ENCODE results near the gene LINGO4.

Gene LINGO4

GRCh38 chr1:151813271-151813977 is 8.2 kb upstream of the LINGO4 start:
- TF ChIP-seq, protein P1, sequence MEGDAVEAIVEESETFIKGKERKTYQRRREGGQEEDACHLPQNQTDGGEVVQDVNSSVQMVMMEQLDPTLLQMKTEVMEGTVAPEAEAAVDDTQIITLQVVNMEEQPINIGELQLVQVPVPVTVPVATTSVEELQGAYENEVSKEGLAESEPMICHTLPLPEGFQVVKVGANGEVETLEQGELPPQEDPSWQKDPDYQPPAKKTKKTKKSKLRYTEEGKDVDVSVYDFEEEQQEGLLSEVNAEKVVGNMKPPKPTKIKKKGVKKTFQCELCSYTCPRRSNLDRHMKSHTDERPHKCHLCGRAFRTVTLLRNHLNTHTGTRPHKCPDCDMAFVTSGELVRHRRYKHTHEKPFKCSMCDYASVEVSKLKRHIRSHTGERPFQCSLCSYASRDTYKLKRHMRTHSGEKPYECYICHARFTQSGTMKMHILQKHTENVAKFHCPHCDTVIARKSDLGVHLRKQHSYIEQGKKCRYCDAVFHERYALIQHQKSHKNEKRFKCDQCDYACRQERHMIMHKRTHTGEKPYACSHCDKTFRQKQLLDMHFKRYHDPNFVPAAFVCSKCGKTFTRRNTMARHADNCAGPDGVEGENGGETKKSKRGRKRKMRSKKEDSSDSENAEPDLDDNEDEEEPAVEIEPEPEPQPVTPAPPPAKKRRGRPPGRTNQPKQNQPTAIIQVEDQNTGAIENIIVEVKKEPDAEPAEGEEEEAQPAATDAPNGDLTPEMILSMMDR (conservative IDR thresholded peaks at IDR 0.05) = no peak
- no peak overlapping the region for H3K27ac ChIP-seq

- TF ChIP-seq, protein P1 (conservative IDR thresholded peaks at IDR 0.05) = no peak
These were observed 6.0 kb upstream of the LINGO4 start for GRCh38 chr1:151811181-151811580.

DNA sequence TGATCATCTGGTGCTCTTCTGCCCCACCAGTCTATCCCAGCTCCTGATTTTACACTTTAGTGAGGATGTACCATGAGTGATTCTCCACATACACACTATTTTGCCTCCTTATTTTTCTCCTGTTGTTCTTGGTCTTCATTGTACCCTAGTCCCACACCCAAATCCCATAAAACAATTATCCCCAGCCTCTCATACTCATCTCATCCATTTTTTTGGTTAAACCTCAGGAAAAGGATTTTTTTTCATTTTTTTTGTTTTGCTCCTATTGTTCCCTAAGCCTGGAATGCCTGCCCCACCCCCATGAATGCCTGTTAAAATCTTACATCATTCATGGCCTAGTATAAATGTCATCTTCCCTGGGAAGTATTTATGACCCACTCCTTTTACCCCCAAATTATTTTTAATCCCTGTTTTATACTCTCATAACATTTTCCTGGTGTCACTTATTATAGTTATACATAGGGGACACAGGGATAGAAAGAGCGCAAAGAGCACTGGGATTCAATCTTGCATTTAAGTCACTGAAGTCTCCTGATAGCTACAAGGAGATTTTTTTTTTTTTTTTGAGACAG is 4.9 kb upstream of the LINGO4 start:
- TF ChIP-seq, protein P1 (conservative IDR thresholded peaks at IDR 0.05) = no peak

More at GRCh38 chr1:151811181-151811580, 6.0 kb upstream of the LINGO4 start:
- H3K27ac ChIP-seq = no peak overlapping the region

GRCh38 chr1:151809290-151809984 is 4.2 kb upstream of the LINGO4 start:
- TF ChIP-seq, protein P1 (conservative IDR thresholded peaks at IDR 0.05) = no peak
- no peak overlapping the region for H3K27ac ChIP-seq

More for the DNA sequence above, 4.9 kb upstream of the LINGO4 start:
- H3K27ac ChIP-seq = no peak overlapping the region

GRCh38 chr1:151807766-151808165 is 2.5 kb upstream of the LINGO4 start:
- TF ChIP-seq, protein P1 (conservative IDR thresholded peaks at IDR 0.05) = no peak
- H3K27ac ChIP-seq = no peak overlapping the region

DNA sequence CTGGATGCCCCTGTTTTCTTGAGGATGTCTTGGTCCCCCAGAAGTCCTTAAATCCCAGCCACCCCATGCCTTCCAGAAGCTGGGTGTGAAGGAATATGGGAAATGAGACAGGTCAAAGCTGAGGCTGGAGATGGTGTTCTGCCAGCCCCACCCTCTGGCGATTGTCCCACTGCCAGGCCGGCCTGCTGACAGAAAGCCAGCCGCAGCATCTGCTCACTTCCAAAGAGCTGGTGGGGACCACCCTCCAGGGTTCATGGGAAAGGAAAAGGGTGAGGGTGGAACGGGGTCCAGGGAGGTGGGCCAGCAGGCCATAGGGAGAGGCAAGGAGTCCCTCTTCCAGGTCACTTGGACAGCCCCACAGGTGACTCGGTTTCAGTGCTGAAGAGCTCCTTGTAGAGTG is 1.9 kb upstream of the LINGO4 start:
- H3K27ac ChIP-seq = no peak overlapping the region
- TF ChIP-seq, protein P1 (conservative IDR thresholded peaks at IDR 0.05) = no peak

GRCh38 chr1:151806170-151806569 is 951 bp upstream of the LINGO4 start:
- TF ChIP-seq, protein P1 (conservative IDR thresholded peaks at IDR 0.05) = no peak
- H3K27ac ChIP-seq = no peak overlapping the region
